Measurements from ENCODE around the gene ACER2.

DNA sequence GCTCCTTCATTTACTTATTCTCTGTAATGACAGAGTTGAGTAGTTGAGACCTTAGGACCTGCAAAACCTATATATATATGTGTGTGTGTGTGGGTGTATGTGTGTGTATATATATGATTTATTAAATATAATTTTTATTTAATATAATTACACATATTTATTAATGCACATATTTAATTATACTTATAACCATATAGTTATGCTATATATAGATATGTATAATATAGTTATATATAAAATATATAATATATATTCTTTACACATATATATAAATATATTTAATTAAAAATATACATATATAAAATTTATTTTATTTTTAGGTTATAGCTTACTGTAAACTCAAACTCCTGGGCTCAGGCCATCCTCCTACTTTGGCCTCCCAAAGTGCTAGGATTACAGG is 23.7 kb downstream of the ACER2 start:
- TF ChIP-seq CTCF (IDR thresholded peaks at IDR 0.05): no peak
- TF ChIP-seq POLR2A (IDR thresholded peaks at IDR 0.05): no peak
